ENCODE results near the gene SERPINA3.

DNA sequence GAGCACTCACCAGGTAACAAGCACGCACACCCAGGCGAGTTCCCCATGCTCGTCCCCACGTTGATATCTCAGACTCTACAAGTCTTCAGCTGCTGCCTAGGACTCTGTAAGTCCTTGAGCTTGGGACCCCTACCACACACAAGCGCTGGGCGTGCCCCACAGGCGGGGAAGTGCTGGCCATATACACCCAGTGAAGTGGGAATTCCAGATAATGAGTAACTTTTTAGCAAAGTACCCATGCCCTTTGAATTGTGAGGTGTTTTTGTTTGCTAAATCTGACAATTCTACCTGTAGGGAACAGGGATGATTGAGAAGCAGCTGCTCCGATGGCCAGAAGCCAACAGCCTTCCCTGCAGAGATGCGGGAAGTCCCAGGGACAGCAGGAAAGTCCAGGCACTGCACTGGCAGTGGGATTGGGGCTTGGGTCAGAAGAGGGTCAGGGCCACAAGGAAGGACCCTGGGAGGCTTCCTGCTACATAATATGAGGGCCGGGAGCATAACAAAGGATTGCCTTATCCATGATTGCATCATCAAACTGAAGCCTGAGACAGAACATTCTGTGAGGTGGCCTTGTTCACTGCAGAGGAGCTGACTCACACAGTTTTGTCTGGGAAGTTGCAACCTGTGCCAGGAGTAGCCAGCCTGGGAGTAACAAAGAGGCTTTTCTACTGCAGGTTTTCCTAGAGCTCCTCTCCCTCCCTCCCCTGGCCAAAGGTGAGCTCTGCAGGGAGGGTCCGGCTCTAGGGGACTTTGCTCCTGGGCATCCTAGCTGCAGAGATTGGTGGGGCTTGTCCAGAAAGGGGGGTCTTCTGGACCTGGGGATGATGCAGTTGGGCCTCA is 13.2 kb upstream of the SERPINA3 start:
- TF ChIP-seq, protein P1, sequence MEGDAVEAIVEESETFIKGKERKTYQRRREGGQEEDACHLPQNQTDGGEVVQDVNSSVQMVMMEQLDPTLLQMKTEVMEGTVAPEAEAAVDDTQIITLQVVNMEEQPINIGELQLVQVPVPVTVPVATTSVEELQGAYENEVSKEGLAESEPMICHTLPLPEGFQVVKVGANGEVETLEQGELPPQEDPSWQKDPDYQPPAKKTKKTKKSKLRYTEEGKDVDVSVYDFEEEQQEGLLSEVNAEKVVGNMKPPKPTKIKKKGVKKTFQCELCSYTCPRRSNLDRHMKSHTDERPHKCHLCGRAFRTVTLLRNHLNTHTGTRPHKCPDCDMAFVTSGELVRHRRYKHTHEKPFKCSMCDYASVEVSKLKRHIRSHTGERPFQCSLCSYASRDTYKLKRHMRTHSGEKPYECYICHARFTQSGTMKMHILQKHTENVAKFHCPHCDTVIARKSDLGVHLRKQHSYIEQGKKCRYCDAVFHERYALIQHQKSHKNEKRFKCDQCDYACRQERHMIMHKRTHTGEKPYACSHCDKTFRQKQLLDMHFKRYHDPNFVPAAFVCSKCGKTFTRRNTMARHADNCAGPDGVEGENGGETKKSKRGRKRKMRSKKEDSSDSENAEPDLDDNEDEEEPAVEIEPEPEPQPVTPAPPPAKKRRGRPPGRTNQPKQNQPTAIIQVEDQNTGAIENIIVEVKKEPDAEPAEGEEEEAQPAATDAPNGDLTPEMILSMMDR (IDR thresholded peaks at IDR 0.05; ENCODE audit: low read depth, low read length) = no peak
- no peak for TF ChIP-seq EZH2phosphoT487 (IDR thresholded peaks at IDR 0.05; ENCODE audit: low read depth)

Measured in OCI-LY3 (cell line).